IPS DF 6.9 (cell line): ENCODE results near the gene OXCT2.
"Not testable (repeated sequence)": the region's sequence is repeated elsewhere in the genome, so short reads cannot be mapped to it uniquely, and the experiment has no call there.

Experiments
- DNase-seq: peaks from one replicate; pipeline ENCODE4 v3.0.0-alpha.2; 2013; ENCODE audit warnings: low read depth, low spot score
- H3K27ac ChIP-seq: one replicate; pipeline ENCODE4 v1.5.1; 2013; ENCODE audit warnings: low read length, control low read depth
- H3K27me3 ChIP-seq: 2 replicates; pipeline ENCODE4 v1.6.1; 2013; ENCODE audit warnings: mild to moderate bottlenecking, low read length; ENCODE audit not compliant: control insufficient read depth, insufficient read depth
- H3K36me3 ChIP-seq: 2 replicates; pipeline ENCODE4 v1.6.1; 2013; ENCODE audit warnings: low read length; ENCODE audit not compliant: control insufficient read depth, insufficient read depth
- H3K4me1 ChIP-seq: 2 replicates; pipeline ENCODE4 v1.6.1; 2013; ENCODE audit warnings: low read length; ENCODE audit not compliant: control insufficient read depth, insufficient read depth
- H3K4me3 ChIP-seq: 2 replicates; pipeline ENCODE4 v1.5.1; 2013; ENCODE audit warnings: mild to moderate bottlenecking, low read length
- H3K9me3 ChIP-seq: 2 replicates; pipeline ENCODE4 v1.6.1; 2013; ENCODE audit warnings: low read length, inconsistent platforms; ENCODE audit not compliant: control insufficient read depth, insufficient read depth
- WGBS: extraction: QIAGEN DNeasy Blood & Tissue Kit; methylation state at CpG from one replicate; pipeline ENCODE4 v1.1.7; 2013; ENCODE audit warnings: mixed read lengths, missing lambda C conversion rate; ENCODE audit not compliant: insufficient read length, insufficient coverage; 5-methylcytosine and 5-hydroxymethylcytosine counted together

OXCT2 gene

GRCh38 chr1:39763619-39764374 is 7.4 kb downstream of the OXCT2 start:
- H3K4me3 ChIP-seq, H3K27ac ChIP-seq, DNase-seq, H3K4me1 ChIP-seq, H3K36me3 ChIP-seq, H3K9me3 ChIP-seq, H3K27me3 ChIP-seq: not testable (repeated sequence)
- no CpG with 5 or more reads among the region's 18 CpGs for WGBS

GRCh38 chr1:39762550-39763540 is 8.3 kb downstream of the OXCT2 start:
- WGBS: no CpG with 5 or more reads among the region's 30 CpGs
- no peak for DNase-seq
- no peaks in the 10 kb centered on the region for H3K4me1 ChIP-seq
- H3K36me3 ChIP-seq: no peaks in the 10 kb centered on the region
- no peak overlapping the region for H3K27ac ChIP-seq
- H3K4me3 ChIP-seq: no peak overlapping the region
- no peaks in the 10 kb centered on the region for H3K9me3 ChIP-seq
- H3K27me3 ChIP-seq: no peaks in the 10 kb centered on the region

GRCh38 chr1:39761557-39762260 is 9.4 kb downstream of the OXCT2 start:
- H3K27ac ChIP-seq: no peak overlapping the region
- DNase-seq: no peak
- no CpG with 5 or more reads among the region's 16 CpGs for WGBS
- no peaks in the 10 kb centered on the region for H3K36me3 ChIP-seq
- no peak overlapping the region for H3K4me3 ChIP-seq
- no peaks in the 10 kb centered on the region for H3K27me3 ChIP-seq
- H3K4me1 ChIP-seq: no peaks in the 10 kb centered on the region
- no peaks in the 10 kb centered on the region for H3K9me3 ChIP-seq

- Histone ChIP-seq H3K4me1 (no peaks in the 10 kb centered on the region), H3K27me3 (no peaks in the 10 kb centered on the region), H3K36me3 (no peaks in the 10 kb centered on the region), H3K9me3 (no peaks in the 10 kb centered on the region), H3K27ac (no peak overlapping the region), H3K4me3 (no peak overlapping the region)
- WGBS: no CpG with 5 or more reads among the region's 9 CpGs
- no peak for DNase-seq
Observed at GRCh38 chr1:39761016-39761415, 10.1 kb downstream of the OXCT2 start.

GRCh38 chr1:39760074-39761008 is 10.8 kb downstream of the OXCT2 start:
- H3K36me3 ChIP-seq: no peaks in the 10 kb centered on the region

GRCh38 chr1:39759436-39759726 is 11.8 kb downstream of the OXCT2 start:
- H3K36me3 ChIP-seq: no peaks in the 10 kb centered on the region; the same call in 1 of the 2 replicates
- H3K9me3 ChIP-seq: no peaks in the 10 kb centered on the region
- no peaks in the 10 kb centered on the region for H3K27me3 ChIP-seq
- H3K4me1 ChIP-seq: no peaks in the 10 kb centered on the region
- no peak overlapping the region for H3K27ac ChIP-seq
- H3K4me3 ChIP-seq: no peak overlapping the region
- DNase-seq: no peak

More at GRCh38 chr1:39760074-39761008, 10.8 kb downstream of the OXCT2 start:
- H3K27me3 ChIP-seq: no peaks in the 10 kb centered on the region
- H3K4me1 ChIP-seq: no peaks in the 10 kb centered on the region
- DNase-seq: no peak
- no peaks in the 10 kb centered on the region for H3K9me3 ChIP-seq
- H3K27ac ChIP-seq: no peak overlapping the region
- no peak overlapping the region for H3K4me3 ChIP-seq
- WGBS: no CpG with 5 or more reads among the region's 16 CpGs

- WGBS: no CpG with 5 or more reads among the region's 16 CpGs
- DNase-seq: no peak
- Histone ChIP-seq H3K4me3 (no peak overlapping the region), H3K4me1 (no peaks in the 10 kb centered on the region), H3K27me3 (no peaks in the 10 kb centered on the region), H3K9me3 (no peaks in the 10 kb centered on the region), H3K36me3 (no peaks in the 10 kb centered on the region; the same call in 1 of the 2 replicates), H3K27ac (no peak overlapping the region)
Observed at GRCh38 chr1:39758556-39759435, 12.4 kb downstream of the OXCT2 start.

- H3K27ac ChIP-seq: no peak overlapping the region
- peaks cover 10% of the 10 kb centered on the region; the same call in 1 of the 2 replicates for H3K36me3 ChIP-seq
- WGBS: no CpG with 5 or more reads among the region's 5 CpGs
- no peaks in the 10 kb centered on the region for H3K27me3 ChIP-seq
- no peak overlapping the region for H3K4me3 ChIP-seq
- no peak for DNase-seq
- no peaks in the 10 kb centered on the region for H3K4me1 ChIP-seq
- H3K9me3 ChIP-seq: no peaks in the 10 kb centered on the region
Observed at GRCh38 chr1:39757501-39757900, 13.6 kb downstream of the OXCT2 start.

- WGBS: no CpG with 5 or more reads among the region's 9 CpGs
Observed at GRCh38 chr1:39755965-39756659, 15.0 kb downstream of the OXCT2 start.

More at GRCh38 chr1:39755965-39756659, 15.0 kb downstream of the OXCT2 start:
- Histone ChIP-seq H3K4me3 (no peak overlapping the region), H3K27ac (no peak overlapping the region), H3K36me3 (peaks cover 20% of the 10 kb centered on the region; the same call in 1 of the 2 replicates), H3K4me1 (no peaks in the 10 kb centered on the region), H3K27me3 (no peaks in the 10 kb centered on the region), H3K9me3 (no peaks in the 10 kb centered on the region)
- DNase-seq: no peak
